Stimulated activated CD8-positive, alpha-beta memory T cell treated with anti-CD3 and anti-CD28 coated beads, Interleukin-12 subunit alpha, Interleukin-12 subunit beta, amount 100 ng/mL, for 4 hours (primary cell): Measurements from ENCODE around the gene ZMYND8.
"Not testable (repeated sequence)": the region's sequence is repeated elsewhere in the genome, so short reads cannot be mapped to it uniquely, and the experiment has no call there.

ENCODE experiments used
- DNase-seq: peaks from one replicate; pipeline ENCODE4 v3.0.0-alpha.2; 2020; ENCODE audit warnings: low read depth

ZMYND8 gene

DNA sequence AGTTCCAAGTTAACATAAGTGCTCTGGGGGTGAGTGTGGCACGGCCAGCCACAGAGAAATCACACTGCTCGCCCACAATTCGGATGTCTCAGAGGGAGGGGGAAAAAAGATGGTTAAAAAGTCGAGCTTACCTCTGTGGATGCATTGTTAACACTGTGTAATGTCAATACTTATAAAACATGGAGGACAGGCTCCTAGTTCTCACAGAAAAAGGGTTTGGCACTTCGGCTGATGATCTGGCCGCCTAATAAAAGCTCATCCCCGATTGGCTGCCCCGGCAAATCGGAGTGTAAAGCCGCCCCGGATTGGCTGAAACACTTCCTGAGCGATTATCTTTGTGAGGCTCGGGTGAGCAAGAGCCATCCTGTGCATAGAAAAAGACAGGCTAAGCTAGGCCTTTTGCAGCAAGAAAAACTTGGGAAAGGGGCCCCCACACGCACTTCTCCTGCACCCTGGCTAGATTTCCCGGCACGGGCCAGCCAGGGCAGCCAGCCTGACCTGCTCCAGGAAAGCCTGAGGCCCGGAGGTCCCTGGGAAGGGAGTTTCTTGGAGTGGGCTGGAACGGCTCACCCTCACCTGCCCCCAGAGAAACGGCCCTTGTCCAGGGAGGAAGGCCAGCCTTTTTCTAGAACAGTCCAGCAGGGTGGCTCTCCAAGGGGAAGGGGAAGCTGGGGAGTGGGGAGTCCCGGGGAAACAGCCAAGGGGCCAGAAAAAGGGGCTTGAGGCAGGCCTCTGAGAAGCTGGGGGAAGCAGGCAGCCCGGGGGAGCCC, at the start of gene ZMYND8:
ZMYND8 (minus strand) TSS at position 174 of the 770 bp plus-strand sequence; CDS start at position 145, 29 bp downstream.
- peak; percentile 89 for DNase-seq

GRCh38 chr20:47405775-47406325, 49.4 kb upstream of the ZMYND8 start:
- no peak for DNase-seq

DNA sequence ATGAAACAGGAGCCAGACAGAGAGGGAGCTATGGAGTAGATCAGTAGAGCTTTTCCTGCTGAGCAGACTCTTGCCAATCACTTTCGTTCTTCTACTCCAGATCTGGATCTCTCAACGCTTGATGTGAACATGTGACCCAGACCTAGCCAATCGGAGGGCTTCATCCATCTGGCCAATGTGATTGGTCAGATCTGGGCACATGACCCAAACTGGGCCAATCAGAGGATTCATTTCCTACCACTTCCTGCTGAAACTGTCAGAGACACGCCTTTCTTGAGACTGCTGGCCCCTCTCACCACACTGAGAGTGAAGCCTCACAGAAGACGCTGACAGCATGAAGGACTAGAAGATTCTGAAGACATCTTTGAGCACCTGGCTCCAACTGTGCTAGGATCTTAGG, 44.2 kb upstream of the ZMYND8 start:
- no peak for DNase-seq

- DNase-seq: no peak
Measured at GRCh38 chr20:47397652-47398301, 41.3 kb upstream of the ZMYND8 start.

GRCh38 chr20:47396762-47397476, 40.4 kb upstream of the ZMYND8 start:
- no peak for DNase-seq

DNA sequence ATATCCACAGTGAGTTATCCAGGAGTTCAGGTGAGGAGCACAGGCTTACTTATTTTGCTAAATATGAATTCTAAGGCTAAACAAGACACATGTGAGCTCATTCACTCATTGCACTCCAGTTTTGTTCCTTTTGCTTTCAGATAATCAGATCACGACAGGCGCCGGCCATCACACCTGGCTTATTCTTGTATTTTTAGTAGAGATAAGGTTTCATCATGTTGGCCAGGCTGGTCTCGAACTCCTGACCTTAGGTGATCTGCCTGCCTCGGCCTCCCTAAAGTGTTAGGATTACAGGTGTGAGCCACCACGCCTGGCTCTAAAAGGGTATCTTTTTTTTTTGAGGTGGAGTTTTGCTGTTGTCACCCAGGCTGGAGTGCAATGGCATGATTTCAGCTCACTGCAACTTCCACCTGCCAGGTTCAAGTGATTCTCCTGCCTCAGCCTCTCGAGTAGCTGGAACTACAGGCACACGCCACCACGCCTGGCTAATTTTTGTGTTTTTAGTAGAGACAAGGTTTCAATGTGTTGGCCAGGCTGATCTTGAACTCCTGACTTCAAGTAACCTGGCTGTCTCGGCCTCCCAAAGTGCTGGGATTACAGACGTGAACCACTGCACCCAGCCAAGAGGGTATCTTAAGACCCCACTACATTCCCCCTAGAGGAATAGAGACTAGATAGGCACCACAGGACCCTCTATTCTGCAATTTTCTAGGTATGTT, 37.5 kb upstream of the ZMYND8 start:
- DNase-seq: not testable (repeated sequence)

GRCh38 chr20:47392721-47393073, 36.2 kb upstream of the ZMYND8 start:
- no peak for DNase-seq

DNA sequence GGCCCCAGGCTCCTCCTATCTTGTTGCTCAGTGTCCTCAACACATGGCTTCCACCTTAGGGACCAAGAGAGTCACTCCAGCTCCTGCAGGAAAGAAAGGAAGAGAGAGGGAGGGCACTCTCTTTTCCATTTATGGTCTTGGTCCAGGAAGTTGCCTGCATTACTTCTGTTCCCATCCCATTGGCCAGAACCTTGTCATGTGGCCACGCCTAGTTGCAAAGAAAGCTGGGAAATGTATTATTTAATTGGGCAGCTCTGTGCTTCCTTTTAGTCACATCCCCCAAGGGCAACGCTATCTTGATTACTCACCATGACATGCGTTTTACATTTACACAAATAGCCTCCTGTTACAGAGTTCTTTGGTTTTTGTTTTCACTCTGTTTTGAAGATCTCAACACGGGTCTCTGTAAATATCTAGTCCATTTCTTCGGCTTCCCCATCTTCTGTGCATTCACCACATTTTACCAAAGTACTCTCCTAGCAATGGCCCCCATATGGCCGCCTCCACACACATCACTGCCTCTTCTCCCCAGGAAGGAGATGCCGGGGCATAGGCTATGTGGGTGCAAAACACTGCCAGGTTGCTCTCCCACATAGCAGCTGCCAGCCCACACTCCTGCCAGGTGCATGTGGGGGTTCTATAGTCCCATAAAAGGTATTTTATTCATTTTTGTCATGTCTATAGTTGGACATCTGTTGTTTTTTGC, 35.7 kb upstream of the ZMYND8 start:
- DNase-seq: no peak

DNA sequence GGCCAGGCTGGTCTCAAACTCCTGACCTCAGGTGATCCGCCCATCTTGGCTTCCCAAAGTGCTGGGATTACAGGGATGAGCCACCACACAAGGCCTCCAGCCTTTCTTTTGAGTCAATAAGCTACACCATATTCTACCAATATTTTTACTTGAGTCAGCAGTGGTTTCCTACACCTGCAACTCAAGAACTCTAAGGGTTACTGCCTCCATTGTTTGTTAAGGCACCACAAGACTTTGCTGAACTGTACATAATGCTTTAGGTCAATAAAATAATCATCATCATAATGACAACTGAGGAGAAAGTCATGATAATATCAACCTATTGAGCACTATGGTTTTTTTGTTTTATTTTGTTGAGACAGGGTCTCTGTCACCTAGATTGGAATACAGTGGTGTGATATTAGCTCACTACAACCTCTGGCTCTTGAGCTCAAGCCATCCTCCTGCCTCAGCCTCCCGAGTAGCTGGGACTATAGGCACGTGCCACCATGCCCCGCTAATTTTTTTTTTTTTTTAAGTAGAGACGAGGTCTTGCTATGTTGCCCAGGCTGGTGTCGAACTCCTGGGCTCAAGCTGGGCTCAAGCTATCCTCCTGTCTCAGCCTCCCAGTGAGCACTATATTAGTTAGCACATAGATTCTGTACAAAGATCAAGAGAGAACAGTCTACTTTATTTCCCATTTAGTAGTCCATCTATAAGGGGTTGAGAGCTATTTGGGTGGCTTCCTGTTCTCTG, 34.9 kb upstream of the ZMYND8 start:
- no peak for DNase-seq

- no peak for DNase-seq
Measured at GRCh38 chr20:47389867-47390347, 33.4 kb upstream of the ZMYND8 start.

DNA sequence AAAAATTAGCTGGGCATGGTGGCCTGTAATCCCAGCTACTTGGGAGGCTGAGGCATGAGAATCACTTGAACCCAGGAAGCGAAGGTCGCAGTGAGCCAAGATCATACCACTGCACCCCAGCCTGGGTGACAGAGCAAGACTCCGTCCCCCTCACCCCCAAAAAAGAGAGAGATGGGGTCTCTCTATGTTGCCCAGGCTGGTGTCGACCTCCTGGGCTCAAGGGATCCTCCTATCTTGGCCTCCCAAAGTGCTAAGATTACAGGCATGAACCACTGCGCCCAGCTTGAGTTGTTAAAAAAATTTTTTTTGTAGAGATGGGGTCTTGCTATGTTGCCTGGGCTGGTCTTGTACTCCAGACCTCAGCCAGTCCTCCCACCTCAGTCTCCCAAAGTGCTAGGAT, 29.5 kb upstream of the ZMYND8 start:
- not testable (repeated sequence) for DNase-seq

DNA sequence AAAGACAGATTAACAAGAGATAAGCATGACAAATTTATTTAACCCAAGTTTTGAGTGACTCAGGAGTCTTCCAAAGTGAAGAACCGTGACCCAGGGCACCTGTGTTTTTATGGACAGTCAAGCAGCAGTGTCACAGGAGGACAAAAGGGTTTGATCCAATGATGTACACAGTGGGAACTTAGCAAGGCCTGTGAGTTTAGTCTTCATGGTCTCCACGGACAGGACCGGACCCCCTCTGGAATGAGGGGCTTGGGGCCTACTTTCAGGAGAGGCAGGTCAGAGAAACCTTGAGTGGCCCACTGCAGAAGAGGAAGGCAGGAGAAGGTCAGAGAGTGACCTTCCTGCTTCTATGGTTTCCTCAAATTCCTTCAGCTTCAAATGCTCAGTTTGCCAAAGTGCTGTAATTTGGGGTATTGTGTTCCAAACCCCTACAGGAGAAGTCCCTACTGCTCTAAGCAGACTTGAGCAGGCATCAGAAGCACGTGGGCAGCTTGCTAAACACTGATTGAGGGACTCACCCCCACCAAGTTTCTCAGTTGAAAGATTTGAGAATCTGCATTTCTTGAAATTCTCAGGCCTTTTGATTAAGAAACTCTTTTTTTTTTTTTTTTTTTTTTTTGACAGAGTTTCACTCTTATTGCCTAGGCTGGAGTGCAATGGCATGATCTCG, 26.4 kb upstream of the ZMYND8 start:
- DNase-seq: no peak

DNA sequence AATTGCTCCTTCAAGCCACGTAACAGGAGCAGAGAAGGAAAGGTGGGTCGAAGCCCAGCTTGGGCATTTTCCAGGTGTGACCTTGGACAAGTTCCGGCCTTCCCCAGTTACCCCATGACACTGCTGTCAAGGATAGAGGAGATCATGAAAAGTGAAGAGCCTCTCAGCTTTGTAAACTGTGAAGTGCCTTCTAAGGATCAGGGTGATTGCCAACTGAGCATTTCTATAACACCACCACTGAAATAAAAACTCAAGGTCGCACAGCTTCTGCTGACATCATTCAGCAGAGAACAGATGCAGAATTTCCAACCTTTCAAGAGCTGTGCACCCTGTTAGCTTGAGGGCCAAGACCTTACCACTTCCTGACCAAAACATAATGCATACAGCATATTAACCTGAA, 24.0 kb upstream of the ZMYND8 start:
- no peak for DNase-seq

GRCh38 chr20:47379433-47380150, 23.1 kb upstream of the ZMYND8 start:
- DNase-seq: no peak

GRCh38 chr20:47377122-47377722, 20.7 kb upstream of the ZMYND8 start:
- DNase-seq: no peak

DNA sequence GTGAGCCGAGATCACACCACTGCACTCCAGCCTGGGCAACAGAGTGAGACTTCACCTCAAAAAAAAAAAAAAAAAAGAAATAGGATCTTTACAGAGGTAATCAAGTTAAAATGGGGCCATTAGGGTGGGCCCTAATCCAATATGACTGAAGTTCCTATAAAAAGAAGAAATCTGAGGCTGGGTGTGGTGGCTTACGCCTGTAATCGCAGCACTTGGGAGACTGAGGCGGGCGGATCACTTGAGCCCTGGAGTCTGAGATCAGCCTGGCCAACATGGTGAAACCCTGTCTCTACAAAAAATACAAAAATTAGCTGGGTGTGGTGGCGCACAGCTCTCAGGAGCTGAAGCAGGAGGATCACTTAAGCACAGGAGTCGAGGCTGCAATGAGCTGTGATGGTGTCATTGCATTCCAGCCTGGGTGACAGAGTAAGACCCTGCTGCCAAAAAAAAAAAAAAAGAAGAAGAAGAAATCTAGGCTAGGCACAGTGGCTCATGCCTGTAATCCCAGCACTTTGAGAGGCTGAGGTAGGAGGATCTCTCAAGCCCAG, 19.7 kb upstream of the ZMYND8 start:
- not testable (repeated sequence) for DNase-seq

DNA sequence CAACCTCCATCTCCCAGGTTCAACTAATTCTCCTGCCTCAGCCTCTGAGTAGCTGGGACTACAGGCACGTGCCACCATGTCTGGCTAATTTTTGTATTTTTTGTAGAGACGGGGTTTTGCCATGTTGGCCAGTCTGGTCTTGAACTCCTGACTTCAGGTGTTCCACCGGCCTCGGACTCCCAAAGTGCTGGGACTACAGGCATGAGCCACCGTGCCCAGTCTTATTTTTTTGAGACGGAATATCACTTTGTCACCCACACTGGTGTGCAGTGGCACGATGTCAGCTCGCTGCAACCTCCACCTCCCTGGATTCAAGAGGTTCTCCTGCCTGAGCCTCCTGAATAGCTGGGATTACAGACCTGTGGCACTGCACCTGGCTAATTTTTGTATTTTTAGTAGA, 17.6 kb upstream of the ZMYND8 start:
- DNase-seq: not testable (repeated sequence)

DNA sequence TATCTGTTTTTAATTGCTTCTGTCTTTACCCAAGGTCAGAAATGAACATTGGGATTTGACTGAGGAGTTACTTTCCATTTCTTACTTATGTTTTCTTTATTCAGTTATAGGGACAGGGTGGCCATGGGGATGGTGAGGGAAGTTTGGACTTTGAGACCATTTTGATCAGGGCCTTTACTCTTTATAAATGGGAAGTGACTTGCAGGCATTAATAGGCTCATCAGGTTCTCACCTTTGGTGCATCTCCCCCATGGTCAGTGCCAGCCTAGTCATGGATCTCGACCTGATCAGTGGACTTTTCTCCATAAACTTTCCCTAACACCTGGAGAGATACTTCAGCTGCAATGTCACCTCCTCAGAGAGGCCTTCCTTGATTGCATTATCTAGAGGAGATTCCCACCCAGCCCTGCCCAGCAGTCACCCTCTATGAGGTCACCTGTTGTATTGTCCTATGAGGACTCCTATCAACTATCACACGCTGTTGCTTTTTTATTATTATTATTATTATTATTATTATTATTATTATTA, 16.8 kb upstream of the ZMYND8 start:
- DNase-seq: no peak
